Neuronal stem cell (in vitro differentiated cells): ENCODE results near the gene CPNE7.

Source experiments
- DNase-seq: peaks from one replicate; pipeline ENCODE4 v3.0.0-alpha.2; 2013; ENCODE audit warnings: low spot score
- H2AFZ ChIP-seq: one replicate; pipeline ENCODE4 v1.6.1; 2013; ENCODE audit warnings: mild to moderate bottlenecking, low read length, inconsistent platforms
- H2AK5ac ChIP-seq: 2 replicates; pipeline ENCODE4 v1.6.1; 2013; ENCODE audit warnings: low read depth, mild to moderate bottlenecking, inconsistent platforms, low read length, moderate library complexity, mixed read lengths
- H2BK120ac ChIP-seq: 2 replicates; pipeline ENCODE4 v1.6.1; 2013; ENCODE audit warnings: low read depth, mild to moderate bottlenecking, inconsistent platforms, low read length, moderate library complexity, mixed read lengths
- H2BK12ac ChIP-seq: one replicate; pipeline ENCODE4 v1.6.1; 2013; ENCODE audit warnings: low read length, inconsistent platforms
- H2BK15ac ChIP-seq: 2 replicates; pipeline ENCODE4 v1.6.1; 2013; ENCODE audit warnings: mild to moderate bottlenecking, low read length, inconsistent platforms, mixed read lengths
- H2BK5ac ChIP-seq: one replicate; pipeline ENCODE4 v1.6.1; 2013; ENCODE audit warnings: inconsistent platforms, mild to moderate bottlenecking, low read length, moderate library complexity
- H3K14ac ChIP-seq: one replicate; pipeline ENCODE4 v1.6.1; 2013; ENCODE audit warnings: low read length, inconsistent platforms
- H3K18ac ChIP-seq: 2 replicates; pipeline ENCODE4 v1.6.1; 2013; ENCODE audit warnings: low read length, inconsistent platforms
- H3K23ac ChIP-seq: 2 replicates; pipeline ENCODE4 v1.6.1; 2013; ENCODE audit warnings: low read depth, mild to moderate bottlenecking, mixed read lengths, low read length, inconsistent platforms; ENCODE audit not compliant: poor library complexity
- H3K27ac ChIP-seq: replicated peaks from 3 replicates; pipeline ENCODE4 v1.5.1; 2013; ENCODE audit warnings: low read length, inconsistent platforms
- H3K27me3 ChIP-seq, 3 experiments: 2 replicates each; pipeline ENCODE4 v1.6.1; 2013; ENCODE audit warnings: low read length in 3 of 3, mild to moderate bottlenecking in 2 of 3, inconsistent platforms in 1 of 3, low read depth in 1 of 3, mixed read lengths in 1 of 3, moderate library complexity in 1 of 3; ENCODE audit not compliant: control insufficient read depth in 3 of 3, insufficient read depth in 3 of 3
- H3K36me3 ChIP-seq, 2 donors: replicated peaks in 1 of 2; 2 replicates each; pipeline ENCODE4 v1.6.1; 2013; ENCODE audit warnings: low read length in 2 of 2; ENCODE audit not compliant: control insufficient read depth in 2 of 2, insufficient read depth in 2 of 2
- H3K4ac ChIP-seq: 2 replicates; pipeline ENCODE4 v1.6.1; 2013; ENCODE audit warnings: inconsistent platforms, mild to moderate bottlenecking, low read length, moderate library complexity
- H3K4me1 ChIP-seq, 2 donors: 1 replicate in 1 of 2; 2 replicates in 1 of 2; pipeline ENCODE4 v1.6.1; 2013; ENCODE audit warnings: low read length in 2 of 2, low read depth in 1 of 2; ENCODE audit not compliant: control insufficient read depth in 2 of 2, insufficient read depth in 1 of 2
- H3K4me2 ChIP-seq: one replicate; pipeline ENCODE4 v1.6.1; 2013; ENCODE audit warnings: mild to moderate bottlenecking, low read length, inconsistent platforms; ENCODE audit not compliant: insufficient read depth, poor library complexity, severe bottlenecking
- H3K4me3 ChIP-seq, 2 donors: 2 replicates each; pipeline ENCODE4 v1.5.1; 2013; ENCODE audit warnings: low read length in 2 of 2, mild to moderate bottlenecking in 2 of 2, inconsistent platforms in 1 of 2, moderate library complexity in 1 of 2
- H3K79me1 ChIP-seq: one replicate; pipeline ENCODE4 v1.6.1; 2013; ENCODE audit warnings: low read depth, mild to moderate bottlenecking, inconsistent platforms, low read length, moderate library complexity
- H3K9ac ChIP-seq: one replicate; pipeline ENCODE4 v1.6.1; 2013; ENCODE audit warnings: mild to moderate bottlenecking, low read depth, low read length, inconsistent platforms; ENCODE audit not compliant: poor library complexity
- H3K9me3 ChIP-seq, 2 donors: replicated peaks in 1 of 2; 2 replicates each; pipeline versions ENCODE3 to v1.6.1; 2013; ENCODE audit warnings: low read length in 2 of 2, mild to moderate bottlenecking in 2 of 2, inconsistent platforms in 1 of 2, low read depth in 1 of 2, mixed read lengths in 1 of 2, moderate library complexity in 1 of 2; ENCODE audit not compliant: control insufficient read depth in 2 of 2, insufficient read depth in 1 of 2
- H4K8ac ChIP-seq: one replicate; pipeline ENCODE4 v1.6.1; 2013; ENCODE audit warnings: low read depth, mild to moderate bottlenecking, inconsistent platforms, low read length, moderate library complexity
- H4K91ac ChIP-seq: one replicate; pipeline ENCODE4 v1.6.1; 2013; ENCODE audit warnings: low read length, low read depth, mild to moderate bottlenecking, inconsistent platforms; ENCODE audit not compliant: poor library complexity
- WGBS, 2 donors: extraction: QIAGEN DNeasy Blood & Tissue Kit; methylation state at CpG; one replicate each; pipeline ENCODE4 v1.1.7; 2013; ENCODE audit warnings: missing lambda C conversion rate in 2 of 2, mixed read lengths in 1 of 2; ENCODE audit not compliant: insufficient read length in 2 of 2, insufficient replicate concordance in 1 of 2; ENCODE audit errors: extremely low coverage in 2 of 2; 5-methylcytosine and 5-hydroxymethylcytosine counted together

Gene CPNE7

GRCh38 chr16:89620406-89620841, 44.9 kb downstream of the CPNE7 start:
- Histone ChIP-seq H3K27me3 (no peaks in the 10 kb centered on the region), H3K4ac (no peak overlapping the region), H3K14ac (no peak overlapping the region), H2BK120ac (no peak overlapping the region), H3K4me2 (no peak overlapping the region), H3K18ac (peak overlapping the region; percentile 77), H3K4me1 (peaks cover 24 to 28% of the 10 kb centered on the region in 2 donors), H3K9ac (no peak overlapping the region), H3K79me1 (no peaks in the 10 kb centered on the region), H2BK12ac (peak overlapping the region; percentile 33), H2BK5ac (no peak overlapping the region), H3K27ac (no peak overlapping the region), H2AK5ac (peak overlapping the region; percentile 92), H3K36me3 (no peaks in the 10 kb centered on the region), H4K91ac (no peak overlapping the region), H3K23ac (peak overlapping the region; percentile 75), H3K4me3 (peak overlapping the region in 1 of 2 donors; percentile 18), H3K9me3 (no peaks in the 10 kb centered on the region), H2BK15ac (no peak overlapping the region), H4K8ac (no peak overlapping the region), H2AFZ (peak overlapping the region; percentile 72)
- no CpG with 5 or more reads among the region's 16 CpGs for WGBS, 2 donors
- DNase-seq = no peak

GRCh38 chr16:89621136-89621697, 45.7 kb downstream of the CPNE7 start:
- DNase-seq = no peak
- Histone ChIP-seq H2AFZ (no peak overlapping the region), H4K8ac (no peak overlapping the region), H3K23ac (peak overlapping the region; percentile 89), H2BK5ac (no peak overlapping the region), H3K4me2 (no peak overlapping the region), H2BK12ac (peak overlapping the region; percentile 59), H2BK15ac (no peak overlapping the region), H3K36me3 (no peaks in the 10 kb centered on the region), H3K79me1 (peaks cover 2% of the 10 kb centered on the region), H3K27me3 (no peaks in the 10 kb centered on the region), H3K27ac (no peak overlapping the region), H2AK5ac (peak overlapping the region; percentile 60), H3K9ac (peak overlapping the region; percentile 12), H3K9me3 (no peaks in the 10 kb centered on the region), H4K91ac (no peak overlapping the region), H3K4me1 (peaks cover 25 to 28% of the 10 kb centered on the region in 2 donors), H3K18ac (peak overlapping the region; percentile 74), H3K4ac (no peak overlapping the region), H2BK120ac (no peak overlapping the region), H3K14ac (peak overlapping the region; percentile 66), H3K4me3 (no peak overlapping the region)
- WGBS, 2 donors = no CpG with 5 or more reads among the region's 18 CpGs

GRCh38 chr16:89621698-89622409, 46.3 kb downstream of the CPNE7 start:
- no CpG with 5 or more reads among the region's 32 CpGs for whole genome bisulfite sequencing, 2 donors
- Histone ChIP-seq H3K4me1 (peaks cover 25 to 28% of the 10 kb centered on the region in 2 donors), H2BK120ac (peak overlapping the region; percentile 67), H2BK12ac (peak overlapping the region; percentile 59), H3K27me3 (no peaks in the 10 kb centered on the region), H3K4me3 (no peak overlapping the region), H3K36me3 (no peaks in the 10 kb centered on the region), H3K27ac (no peak overlapping the region), H2BK5ac (no peak overlapping the region), H2BK15ac (peak overlapping the region; percentile 77), H3K14ac (peak overlapping the region; percentile 66), H3K9ac (peak overlapping the region; percentile 12), H2AK5ac (peak overlapping the region; percentile 60), H4K8ac (no peak overlapping the region), H3K79me1 (peaks cover 2% of the 10 kb centered on the region), H3K23ac (peak overlapping the region; percentile 89), H4K91ac (no peak overlapping the region), H3K4me2 (no peak overlapping the region), H3K4ac (peak overlapping the region; percentile 93), H3K18ac (peak overlapping the region; percentile 74), H3K9me3 (no peaks in the 10 kb centered on the region), H2AFZ (no peak overlapping the region)
- no peak for DNase-seq

- H2BK5ac ChIP-seq = no peak overlapping the region
- H3K4ac ChIP-seq = no peak overlapping the region
- H3K79me1 ChIP-seq = peaks cover 2% of the 10 kb centered on the region
- no peak overlapping the region for H2BK12ac ChIP-seq
- peak overlapping the region; percentile 66 for H2AFZ ChIP-seq
- H3K14ac ChIP-seq = no peak overlapping the region
- H3K4me1 ChIP-seq = peaks cover 25 to 28% of the 10 kb centered on the region in 2 donors
- H3K36me3 ChIP-seq = no peaks in the 10 kb centered on the region
- H2BK120ac ChIP-seq = no peak overlapping the region
- DNase-seq = no peak
- H4K91ac ChIP-seq = no peak overlapping the region
- WGBS, 2 donors = no CpG with 5 or more reads among the region's 28 CpGs
- no peak overlapping the region for H2BK15ac ChIP-seq
- H3K4me3 ChIP-seq = no peak overlapping the region
- H4K8ac ChIP-seq = no peak overlapping the region
- no peak overlapping the region for H3K4me2 ChIP-seq
- no peak overlapping the region for H3K23ac ChIP-seq
- H3K27me3 ChIP-seq = no peaks in the 10 kb centered on the region
- H3K9ac ChIP-seq = no peak overlapping the region
- H3K27ac ChIP-seq = peak overlapping the region; percentile 3
- no peak overlapping the region for H2AK5ac ChIP-seq
- no peaks in the 10 kb centered on the region for H3K9me3 ChIP-seq
- H3K18ac ChIP-seq = peak overlapping the region; percentile 20
These were observed 48.1 kb downstream of the CPNE7 start for GRCh38 chr16:89623511-89624261.
